Measurements from ENCODE around the gene TIMM23. TPM values are rescaled to one million over a fixed set of nuclear protein-coding genes. Genes with fewer than 3 reads are reported as not detected.
A peak's percentile ranks its signal among the peaks of the same experiment; 100 is the strongest.

Gene TIMM23
- total RNA-seq, 1 donor from 2014 or later, result 47.6 TPM

DNA sequence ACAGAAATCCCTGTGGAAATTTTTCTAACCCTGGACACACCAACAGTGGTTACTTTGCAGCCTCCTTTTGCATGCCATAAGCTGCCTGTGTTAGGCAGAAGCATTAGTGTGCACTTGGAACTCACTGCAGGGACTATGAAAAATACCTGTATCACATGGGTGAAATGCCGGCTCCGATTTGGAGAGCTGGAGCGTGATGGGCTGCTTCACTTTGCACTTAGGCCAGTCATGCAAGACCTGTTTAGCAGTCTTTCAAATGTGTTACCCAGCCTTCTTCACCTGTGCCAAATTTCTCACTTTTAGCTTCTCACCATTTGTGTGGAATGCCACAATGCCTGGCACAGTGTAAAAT is 46.9 kb downstream of the TIMM23 start:
- no peak overlapping the region for H3K4me3 ChIP-seq
- H3K9me3 ChIP-seq, result no peaks in the 10 kb centered on the region
- H3K27ac ChIP-seq, result no peak overlapping the region
- H3K27me3 ChIP-seq, result no peaks in the 10 kb centered on the region
- no peak for TF ChIP-seq POLR2AphosphoS5 (IDR thresholded peaks at IDR 0.05; ENCODE audit: insufficient read depth in 1 of 2, low read depth in 1 of 2)
- TF ChIP-seq, protein P1, sequence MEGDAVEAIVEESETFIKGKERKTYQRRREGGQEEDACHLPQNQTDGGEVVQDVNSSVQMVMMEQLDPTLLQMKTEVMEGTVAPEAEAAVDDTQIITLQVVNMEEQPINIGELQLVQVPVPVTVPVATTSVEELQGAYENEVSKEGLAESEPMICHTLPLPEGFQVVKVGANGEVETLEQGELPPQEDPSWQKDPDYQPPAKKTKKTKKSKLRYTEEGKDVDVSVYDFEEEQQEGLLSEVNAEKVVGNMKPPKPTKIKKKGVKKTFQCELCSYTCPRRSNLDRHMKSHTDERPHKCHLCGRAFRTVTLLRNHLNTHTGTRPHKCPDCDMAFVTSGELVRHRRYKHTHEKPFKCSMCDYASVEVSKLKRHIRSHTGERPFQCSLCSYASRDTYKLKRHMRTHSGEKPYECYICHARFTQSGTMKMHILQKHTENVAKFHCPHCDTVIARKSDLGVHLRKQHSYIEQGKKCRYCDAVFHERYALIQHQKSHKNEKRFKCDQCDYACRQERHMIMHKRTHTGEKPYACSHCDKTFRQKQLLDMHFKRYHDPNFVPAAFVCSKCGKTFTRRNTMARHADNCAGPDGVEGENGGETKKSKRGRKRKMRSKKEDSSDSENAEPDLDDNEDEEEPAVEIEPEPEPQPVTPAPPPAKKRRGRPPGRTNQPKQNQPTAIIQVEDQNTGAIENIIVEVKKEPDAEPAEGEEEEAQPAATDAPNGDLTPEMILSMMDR (IDR thresholded peaks at IDR 0.05), result no peak
- no peak for TF ChIP-seq POLR2A (IDR thresholded peaks at IDR 0.05)
- intact Hi-C loops (cut with DNase I), result no loop called here
- no peak for DNase-seq (ENCODE audit: extremely low spot score in 2 of 2)
- peaks cover 0 to 24% of the 10 kb centered on the region in 2 donors for H3K36me3 ChIP-seq
- H3K4me1 ChIP-seq, result peaks cover 64% of the 10 kb centered on the region

GRCh38 chr10:46019569-46020343 is 47.5 kb downstream of the TIMM23 start:
- Histone ChIP-seq H3K4me3 (no peak overlapping the region), H3K4me1 (peaks cover 70% of the 10 kb centered on the region), H3K36me3 (peaks cover 0 to 18% of the 10 kb centered on the region in 2 donors), H3K9me3 (no peaks in the 10 kb centered on the region), H3K27ac (no peak overlapping the region), H3K27me3 (no peaks in the 10 kb centered on the region)
- intact Hi-C loops (cut with DNase I), result no loop called here
- no peak for DNase-seq (ENCODE audit: extremely low spot score in 2 of 2)
- TF ChIP-seq POLR2AphosphoS5 (IDR thresholded peaks at IDR 0.05; ENCODE audit: insufficient read depth in 1 of 2, low read depth in 1 of 2) (no peak), POLR2A (IDR thresholded peaks at IDR 0.05) (no peak)
- TF ChIP-seq, protein P1 (IDR thresholded peaks at IDR 0.05), result no peak

GRCh38 chr10:46020344-46020657 is 48.0 kb downstream of the TIMM23 start:
- TF ChIP-seq, protein P1 (IDR thresholded peaks at IDR 0.05), result no peak
- TF ChIP-seq POLR2A (IDR thresholded peaks at IDR 0.05), result no peak
- TF ChIP-seq POLR2AphosphoS5 (IDR thresholded peaks at IDR 0.05; ENCODE audit: insufficient read depth in 1 of 2, low read depth in 1 of 2), result no peak
- Histone ChIP-seq H3K27me3 (no peaks in the 10 kb centered on the region), H3K27ac (no peak overlapping the region), H3K9me3 (no peaks in the 10 kb centered on the region), H3K4me3 (no peak overlapping the region), H3K36me3 (peaks cover 0 to 15% of the 10 kb centered on the region in 2 donors), H3K4me1 (peaks cover 76% of the 10 kb centered on the region)
- intact Hi-C loops (cut with DNase I), result no loop called here
- DNase-seq (ENCODE audit: extremely low spot score in 2 of 2), result no peak

GRCh38 chr10:46022978-46023702 is 50.9 kb downstream of the TIMM23 start:
- intact Hi-C loops (cut with DNase I), result no loop called here
- Histone ChIP-seq H3K36me3 (no peaks in the 10 kb centered on the region), H3K9me3 (no peaks in the 10 kb centered on the region), H3K4me1 (peaks cover 95% of the 10 kb centered on the region), H3K4me3 (peak overlapping the region; percentile 58 to 68), H3K27ac (peak overlapping the region; percentile 79), H3K27me3 (no peaks in the 10 kb centered on the region)
- peak; percentile 73 to 82 for TF ChIP-seq POLR2AphosphoS5 (IDR thresholded peaks at IDR 0.05; ENCODE audit: insufficient read depth in 1 of 2, low read depth in 1 of 2)
- TF ChIP-seq, protein P1 (IDR thresholded peaks at IDR 0.05), result no peak
- DNase-seq (ENCODE audit: extremely low spot score in 2 of 2), result no peak

DNA sequence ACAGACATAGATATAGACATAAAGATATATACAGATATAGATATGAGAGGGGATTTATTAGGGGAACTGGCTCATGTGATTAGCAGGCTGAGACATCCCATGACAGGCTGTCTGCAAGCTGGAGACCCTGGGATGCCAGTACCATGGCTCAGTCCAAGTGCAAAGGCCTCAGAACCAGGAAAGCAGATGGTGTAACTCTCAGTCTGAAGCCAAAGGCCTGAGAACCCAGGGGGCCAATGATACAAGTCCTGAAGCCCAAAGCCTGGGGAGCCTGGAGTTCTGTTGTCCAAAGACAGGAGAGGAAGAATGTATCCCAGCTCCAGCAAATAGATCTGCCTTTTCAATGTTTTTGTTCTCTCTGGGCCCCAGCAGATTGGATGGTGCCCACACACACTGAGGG is 52.7 kb downstream of the TIMM23 start:
- TF ChIP-seq, protein P1 (IDR thresholded peaks at IDR 0.05), result no peak
- no peak for TF ChIP-seq POLR2AphosphoS5 (IDR thresholded peaks at IDR 0.05; ENCODE audit: insufficient read depth in 1 of 2, low read depth in 1 of 2)
- no peak for TF ChIP-seq POLR2A (IDR thresholded peaks at IDR 0.05)
- no peak overlapping the region for H3K27ac ChIP-seq
- peaks cover 95% of the 10 kb centered on the region for H3K4me1 ChIP-seq
- H3K36me3 ChIP-seq, result no peaks in the 10 kb centered on the region
- H3K4me3 ChIP-seq, result no peak overlapping the region
- no peaks in the 10 kb centered on the region for H3K9me3 ChIP-seq
- H3K27me3 ChIP-seq, result no peaks in the 10 kb centered on the region
- intact Hi-C loops (cut with DNase I), result no loop called here
- no peak for DNase-seq (ENCODE audit: extremely low spot score in 2 of 2)
